CD4-positive, alpha-beta T cell treated with Interleukin-17A for 4 hours (primary cell): Measurements from ENCODE around the gene CCDC178.
"Not testable (repeated sequence)": the region's sequence is repeated elsewhere in the genome, so short reads cannot be mapped to it uniquely, and the experiment has no call there.

ENCODE experiments used
- DNase-seq: peaks from one replicate; pipeline ENCODE4 v3.0.0-alpha.2; 2020; ENCODE audit warnings: mixed read lengths

CCDC178 gene

DNA sequence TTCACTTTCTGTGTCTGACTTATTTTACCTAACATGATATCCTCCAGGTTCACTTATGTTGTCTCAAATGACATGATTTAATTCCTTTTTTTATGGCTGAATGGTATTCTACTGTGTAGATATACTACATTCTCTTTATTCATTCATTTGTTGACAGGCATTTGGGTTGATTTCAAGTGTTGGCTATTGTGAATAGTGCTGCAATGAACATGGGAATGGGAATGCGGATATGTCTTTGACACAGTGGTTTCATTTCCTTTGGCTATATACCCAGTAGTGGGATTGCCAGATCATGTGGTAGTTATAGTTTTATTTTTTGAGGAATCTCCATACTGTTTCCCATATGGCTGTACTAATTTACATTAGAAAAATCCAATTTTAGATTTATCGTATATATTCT, 472.3 kb downstream of the CCDC178 start:
- DNase-seq = no peak

DNA sequence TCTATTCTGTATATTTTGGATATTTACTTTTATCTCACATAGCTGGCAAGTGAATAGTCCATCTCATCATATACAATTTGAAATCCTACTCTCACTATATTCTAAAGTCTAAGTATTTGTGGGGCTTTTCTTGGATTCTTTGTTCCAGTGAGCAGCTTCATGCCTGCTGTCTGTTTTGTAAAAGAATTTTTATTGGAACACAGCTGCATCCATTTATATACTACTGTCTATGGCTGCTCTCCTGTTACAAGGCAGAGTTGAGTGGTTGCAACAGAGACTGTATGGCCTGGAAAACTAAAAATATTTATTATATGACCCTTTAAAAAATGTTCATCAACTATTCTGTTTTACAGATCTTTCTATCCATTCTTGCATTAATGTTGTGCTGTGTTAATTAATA, 474.4 kb downstream of the CCDC178 start:
- no peak for DNase-seq

DNA sequence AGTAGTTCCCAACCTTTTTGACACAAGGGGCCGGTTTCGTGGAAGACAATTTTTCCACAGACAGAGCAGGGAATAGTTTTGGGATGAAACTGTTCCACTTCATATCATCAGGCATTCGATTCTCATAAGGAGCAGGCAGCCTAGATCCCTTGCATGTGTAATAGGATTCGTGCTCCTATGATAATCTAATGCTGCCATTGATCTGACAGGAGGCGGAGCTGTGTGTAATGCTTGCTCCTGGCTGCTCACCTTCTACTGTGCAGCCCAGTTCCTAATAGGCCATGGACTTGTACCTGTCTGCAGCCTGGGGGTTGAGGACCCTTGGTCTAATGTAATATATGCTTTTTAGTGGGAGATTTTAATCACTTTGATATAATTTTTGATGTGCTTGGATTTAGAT, 479.0 kb downstream of the CCDC178 start:
- DNase-seq = no peak

DNA sequence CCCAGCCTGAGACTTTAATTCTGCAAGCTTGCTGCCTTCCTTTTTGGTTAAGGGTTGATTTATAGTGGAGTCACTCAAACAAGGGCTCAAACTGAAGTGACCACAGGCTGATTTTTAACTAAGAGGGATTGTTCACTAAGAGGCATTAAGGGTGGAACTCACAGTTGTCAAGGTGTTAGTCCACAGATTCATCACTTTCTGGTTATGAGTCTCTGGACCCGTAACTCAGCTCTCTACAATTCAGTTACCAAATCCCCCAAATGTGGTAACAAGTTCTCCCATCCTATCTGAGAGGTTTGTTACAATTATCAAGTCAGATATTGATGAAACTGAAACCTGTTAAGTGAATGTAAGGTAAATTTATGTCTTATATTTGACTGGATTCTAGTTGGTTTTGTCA, 481.8 kb downstream of the CCDC178 start:
- DNase-seq = no peak

DNA sequence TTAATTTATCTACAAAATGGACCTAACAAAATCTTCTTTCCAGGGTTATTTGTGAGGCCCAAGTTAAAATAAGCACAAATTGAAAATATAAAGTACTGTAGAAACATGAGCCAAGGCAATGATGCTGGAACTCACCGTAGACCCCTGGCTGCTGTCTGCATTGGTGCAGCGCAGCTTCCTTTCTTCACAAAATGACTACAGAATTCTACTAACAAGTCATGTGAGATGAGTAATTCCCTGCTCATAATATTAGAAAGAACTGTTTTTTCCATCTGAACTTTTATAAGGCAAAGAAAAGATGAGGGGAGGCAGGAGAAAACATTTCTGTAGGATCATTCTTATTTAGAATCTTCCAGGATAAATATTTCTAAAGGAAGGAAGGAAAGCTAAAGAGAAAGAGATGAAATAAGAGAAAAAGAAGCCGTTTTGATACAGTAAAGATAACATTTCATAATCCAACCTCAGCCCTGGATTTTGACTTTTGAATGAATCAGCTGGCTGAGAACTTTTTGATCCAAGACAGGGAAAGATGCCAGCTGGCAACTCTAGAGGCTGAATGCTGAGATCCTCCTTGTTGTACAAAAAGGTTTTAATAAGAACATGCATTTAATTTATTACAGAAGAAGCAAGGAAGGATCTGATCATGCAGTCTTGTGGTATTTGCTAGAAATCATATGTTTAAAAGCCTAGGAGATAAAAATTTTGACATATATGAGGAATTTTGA, 483.8 kb downstream of the CCDC178 start:
- DNase-seq = no peak

DNA sequence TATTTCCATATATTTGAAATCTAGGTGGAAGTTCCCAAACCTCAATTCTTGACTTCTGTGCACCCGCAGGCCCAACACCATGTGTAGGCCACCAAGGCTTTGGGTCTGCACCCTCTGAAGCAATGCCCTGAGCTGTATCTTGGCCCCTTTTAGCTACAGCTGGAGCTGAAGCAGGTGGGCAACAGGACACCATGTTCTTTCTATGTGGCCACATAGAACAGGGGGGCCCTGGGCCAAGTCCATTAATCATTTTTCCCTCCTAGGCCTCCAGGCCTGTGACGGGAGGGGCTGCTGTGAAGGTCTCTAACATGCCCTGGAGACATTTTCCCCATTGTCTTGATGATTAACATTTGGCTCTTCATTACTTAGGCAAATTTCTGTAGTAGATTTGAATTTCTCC, 488.2 kb downstream of the CCDC178 start:
- DNase-seq = not testable (repeated sequence)

DNA sequence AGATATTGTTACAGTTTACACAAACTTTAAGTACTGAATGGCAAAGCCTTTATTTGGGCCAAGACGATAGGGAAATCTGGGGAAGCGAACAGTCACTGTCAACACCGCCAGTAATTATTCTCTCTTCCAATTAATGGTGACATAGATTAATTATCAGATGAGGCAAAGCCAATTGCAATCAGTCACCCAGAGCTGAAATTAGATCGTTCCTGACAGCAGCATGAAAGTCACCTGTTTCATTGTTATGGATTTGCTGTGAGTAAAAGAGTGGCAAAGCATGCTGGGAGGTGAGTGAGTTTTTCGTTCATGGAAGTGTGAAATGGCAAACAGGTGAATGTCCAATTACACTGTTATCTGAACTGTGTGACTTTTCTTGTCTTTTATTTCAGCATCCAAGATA, 502.9 kb downstream of the CCDC178 start:
- DNase-seq = no peak

DNA sequence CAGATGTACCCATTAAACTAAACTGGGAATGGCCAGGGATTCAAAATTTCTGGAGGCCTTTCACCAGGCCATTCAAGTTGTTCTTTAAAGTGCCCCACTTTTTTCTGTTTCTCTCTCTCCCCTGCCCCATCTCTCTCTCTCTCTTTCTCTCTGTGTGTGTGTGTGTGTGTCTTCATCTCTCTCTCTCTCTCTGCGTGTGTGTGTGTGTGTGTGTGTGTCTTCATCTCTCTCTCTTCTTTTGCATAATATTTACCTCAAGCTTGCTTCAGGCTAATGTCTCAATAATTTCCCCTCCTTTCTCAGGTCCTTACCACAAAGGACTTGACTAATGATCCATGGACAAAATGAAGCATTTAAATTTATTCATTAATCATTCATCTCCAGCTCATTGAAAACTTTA, 503.5 kb downstream of the CCDC178 start:
- no peak for DNase-seq

DNA sequence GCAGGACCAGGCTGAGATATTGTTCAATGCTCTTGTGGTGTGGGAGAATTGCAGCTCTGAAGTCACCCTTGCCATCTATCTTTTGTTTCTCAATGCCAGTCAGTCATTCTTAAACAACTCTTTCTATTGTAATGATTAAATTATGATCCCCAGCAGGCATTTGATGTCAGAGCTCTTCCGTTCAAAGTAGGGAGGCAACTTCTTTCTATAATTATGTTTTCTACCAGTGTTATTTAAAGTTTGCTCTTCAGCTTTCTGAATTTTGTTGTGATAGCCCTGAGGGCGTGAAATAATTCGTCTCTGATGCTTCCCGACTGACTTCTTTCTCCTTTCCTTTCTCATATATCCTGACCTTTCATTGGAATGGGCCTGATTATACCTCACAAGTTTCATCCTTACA, 506.3 kb downstream of the CCDC178 start:
- DNase-seq = no peak

DNA sequence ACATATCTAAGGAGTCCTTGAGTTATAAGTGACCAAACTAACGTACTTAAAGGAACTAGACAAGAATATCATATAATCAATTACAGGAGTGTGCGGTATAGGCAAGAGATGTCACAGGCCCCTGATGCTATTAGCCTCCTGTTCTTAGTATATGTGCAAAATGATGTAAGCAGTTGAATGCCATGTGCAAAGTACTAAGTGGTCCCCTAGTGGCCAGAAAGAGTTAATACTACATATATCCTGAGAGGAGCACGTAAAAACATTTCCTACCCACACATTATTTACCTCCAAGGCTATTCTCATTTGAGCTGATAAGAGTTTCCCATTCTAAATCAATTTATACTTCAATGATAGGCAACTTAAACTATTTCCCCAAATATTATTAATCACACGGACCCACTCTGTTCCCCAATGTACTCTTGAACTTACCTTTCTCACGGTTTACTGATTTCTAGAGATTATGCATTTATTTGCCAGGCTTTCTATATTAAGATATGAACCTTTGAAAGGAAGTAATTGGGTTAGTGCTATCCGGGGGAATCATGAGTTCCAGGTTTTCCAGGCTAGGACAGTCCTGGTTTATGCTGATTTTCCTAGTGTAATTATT, 509.7 kb downstream of the CCDC178 start:
- DNase-seq = no peak

DNA sequence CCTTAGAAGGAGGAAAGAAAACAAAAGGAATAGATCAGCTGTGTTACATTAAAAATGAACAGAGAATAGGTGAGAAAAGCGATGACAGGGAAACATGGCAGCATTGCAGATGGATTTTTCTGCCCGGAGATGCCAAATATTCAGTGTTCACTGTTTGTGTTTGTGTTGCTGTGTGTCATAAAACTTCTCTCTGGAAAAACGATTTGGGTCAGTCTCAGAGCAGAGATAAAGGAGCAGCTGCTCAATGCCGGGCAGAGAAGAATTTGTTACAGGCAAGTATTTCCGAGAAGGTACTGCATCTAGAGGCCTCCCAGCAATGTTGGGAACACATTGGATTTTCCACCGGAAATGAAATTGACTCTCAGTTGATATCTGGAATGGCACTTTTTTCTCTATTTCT, 511.3 kb downstream of the CCDC178 start:
- no peak for DNase-seq

DNA sequence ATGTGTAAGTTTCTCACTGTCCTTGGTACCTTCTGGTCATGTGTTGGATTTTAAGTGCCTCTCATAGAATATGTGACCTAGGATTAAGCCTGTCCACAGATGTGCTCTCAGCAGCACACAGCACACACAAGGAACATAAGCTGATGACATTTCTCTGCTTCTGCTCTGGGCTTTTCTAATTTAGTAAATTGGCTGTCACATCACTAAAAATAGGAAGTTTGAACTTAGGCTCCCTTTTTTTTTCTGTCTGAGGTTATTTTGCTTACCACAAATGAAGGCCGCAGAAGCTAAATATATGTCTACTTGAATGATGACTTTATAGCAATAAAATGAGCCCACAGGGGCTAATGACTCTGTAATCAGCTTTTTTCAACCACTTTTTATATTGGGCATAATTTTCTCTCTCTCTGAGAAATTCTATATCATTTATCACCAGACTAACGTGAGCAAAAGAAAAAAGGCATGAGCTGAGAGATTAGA, 517.5 kb downstream of the CCDC178 start:
- DNase-seq = no peak

DNA sequence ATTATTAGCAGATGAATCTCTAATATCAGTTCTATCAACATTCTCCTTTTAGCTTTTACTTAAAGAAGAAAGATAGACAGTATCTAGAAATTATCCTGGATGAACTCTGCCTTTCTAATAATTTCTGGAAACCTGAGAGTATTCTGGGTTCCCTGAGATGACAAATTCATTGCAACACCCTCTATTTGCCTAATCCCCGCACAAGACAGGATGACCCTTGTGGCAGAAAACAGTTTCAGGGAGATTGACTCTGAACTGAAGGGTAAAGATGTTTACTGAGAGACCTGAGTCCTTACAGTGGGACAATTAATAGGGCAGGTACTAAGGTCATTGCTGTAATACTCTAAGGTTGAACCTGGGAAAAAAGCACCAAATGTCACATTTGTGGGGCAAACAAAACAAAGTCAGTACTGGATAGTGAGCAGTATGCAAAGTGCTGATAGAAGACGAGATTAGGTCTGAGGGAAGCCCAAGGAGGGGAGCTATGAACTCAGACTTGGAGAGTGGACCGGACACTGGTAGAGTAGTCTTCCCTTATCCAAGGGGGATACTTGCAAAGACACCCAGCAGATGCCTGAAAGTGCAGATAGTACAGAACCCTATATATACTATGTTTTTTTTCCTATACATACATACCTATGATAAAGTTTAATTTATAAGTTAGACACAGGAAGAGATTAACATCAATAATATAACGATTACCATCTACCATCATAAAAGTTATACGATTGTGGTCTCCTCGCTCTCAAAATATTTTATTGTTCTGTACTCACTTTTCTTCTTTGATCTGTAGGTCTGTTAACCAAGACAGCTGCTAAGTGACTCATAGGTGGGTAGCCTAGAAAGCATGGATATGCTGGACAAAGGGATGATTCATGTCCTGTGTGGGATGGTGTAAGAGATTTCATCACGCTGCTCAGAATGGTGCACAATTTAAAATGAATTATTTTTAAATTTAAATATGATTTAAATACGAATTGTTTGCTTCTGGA, 519.4 kb downstream of the CCDC178 start:
- no peak for DNase-seq

DNA sequence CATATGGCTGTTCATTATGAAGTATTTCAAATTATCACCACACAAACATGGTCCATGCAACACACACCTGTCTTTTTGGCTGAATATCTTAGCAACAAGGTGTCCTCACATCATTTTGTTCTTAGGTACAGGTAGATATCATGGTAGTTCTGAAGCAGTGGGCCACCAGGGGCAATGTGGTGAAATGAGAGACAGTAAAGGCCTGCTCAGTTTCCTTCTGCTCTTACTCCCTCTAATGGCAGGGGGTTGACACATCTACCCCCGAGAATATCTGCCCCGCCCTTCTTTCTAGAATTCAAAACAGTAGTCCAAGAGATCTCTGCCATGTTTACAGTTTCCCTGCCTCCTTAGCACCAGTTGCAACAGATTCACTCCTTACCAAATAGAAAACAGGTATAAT, 520.7 kb downstream of the CCDC178 start:
- no peak for DNase-seq

DNA sequence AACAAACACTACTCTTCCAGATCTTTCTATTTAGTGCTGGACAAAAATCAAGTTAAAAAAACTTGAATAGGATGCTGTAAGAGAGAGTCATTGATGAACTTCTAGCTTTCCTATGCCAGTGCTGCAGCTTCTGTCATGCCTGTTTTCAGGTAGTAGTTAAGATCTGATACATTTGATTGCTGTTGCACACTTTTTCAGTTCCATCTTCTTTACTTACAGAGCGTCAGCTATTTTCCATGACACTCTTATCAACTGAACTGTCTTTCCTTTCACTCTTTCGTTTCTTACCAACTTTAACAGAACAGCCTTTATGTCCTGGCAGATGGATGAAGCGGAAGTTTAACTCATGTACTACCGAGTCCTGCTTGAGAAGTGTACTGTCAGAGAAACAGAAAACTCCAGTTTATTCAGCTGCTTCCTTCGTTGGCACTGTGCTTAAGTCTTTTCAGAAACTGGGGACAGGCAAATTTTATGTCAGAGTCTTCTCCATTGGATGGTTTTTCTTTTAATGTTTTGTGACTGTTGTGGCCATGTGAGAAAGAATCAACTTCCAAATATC, 521.8 kb downstream of the CCDC178 start:
- no peak for DNase-seq

DNA sequence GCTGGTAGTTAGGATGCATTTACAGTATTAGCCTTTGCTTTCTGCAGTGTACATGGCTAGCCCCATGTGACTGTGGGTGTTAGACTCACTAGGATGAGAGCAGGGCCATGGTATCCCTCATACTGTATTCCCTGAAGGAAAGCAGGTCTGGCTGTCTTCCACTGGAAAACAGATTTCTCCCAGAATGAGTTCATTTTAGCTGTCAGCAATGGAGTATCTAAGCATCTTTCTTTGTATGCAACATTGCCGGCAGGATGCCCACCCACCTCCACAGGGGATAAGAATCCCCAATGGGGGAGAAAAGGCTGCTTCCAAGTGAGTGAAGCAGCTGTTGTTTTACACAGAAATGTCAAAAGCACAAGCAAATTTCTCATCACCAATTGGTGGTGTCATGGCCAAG, 525.0 kb downstream of the CCDC178 start:
- no peak for DNase-seq

DNA sequence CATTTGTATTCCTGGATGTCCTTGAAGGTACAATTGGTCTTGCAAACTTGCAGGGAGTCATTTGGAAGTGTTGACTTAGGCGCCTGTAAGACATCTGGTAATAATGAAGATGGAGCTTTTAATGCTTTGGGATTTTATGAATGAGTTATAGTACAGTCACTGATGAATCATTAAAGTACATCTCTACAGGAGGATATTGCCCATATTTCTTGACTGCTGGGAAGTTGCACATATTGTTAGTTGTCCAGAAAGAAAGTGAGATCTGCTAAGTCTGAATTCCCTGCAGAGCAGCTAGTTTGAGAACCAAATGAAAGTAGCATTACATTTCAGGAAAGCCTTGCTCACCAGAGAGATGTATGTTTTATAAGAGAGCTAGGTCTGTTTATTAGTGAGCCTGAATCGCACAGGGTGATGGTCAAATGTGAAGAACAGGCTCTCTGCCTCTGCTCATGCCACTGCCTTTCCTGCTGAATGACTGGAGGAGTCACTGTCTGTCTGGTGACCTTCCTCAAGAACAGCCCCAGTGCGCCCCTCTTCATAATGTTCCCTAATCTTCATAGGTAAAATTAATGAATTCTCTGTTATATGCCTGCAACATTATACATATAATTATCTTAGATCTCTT, 528.7 kb downstream of the CCDC178 start:
- DNase-seq = no peak

DNA sequence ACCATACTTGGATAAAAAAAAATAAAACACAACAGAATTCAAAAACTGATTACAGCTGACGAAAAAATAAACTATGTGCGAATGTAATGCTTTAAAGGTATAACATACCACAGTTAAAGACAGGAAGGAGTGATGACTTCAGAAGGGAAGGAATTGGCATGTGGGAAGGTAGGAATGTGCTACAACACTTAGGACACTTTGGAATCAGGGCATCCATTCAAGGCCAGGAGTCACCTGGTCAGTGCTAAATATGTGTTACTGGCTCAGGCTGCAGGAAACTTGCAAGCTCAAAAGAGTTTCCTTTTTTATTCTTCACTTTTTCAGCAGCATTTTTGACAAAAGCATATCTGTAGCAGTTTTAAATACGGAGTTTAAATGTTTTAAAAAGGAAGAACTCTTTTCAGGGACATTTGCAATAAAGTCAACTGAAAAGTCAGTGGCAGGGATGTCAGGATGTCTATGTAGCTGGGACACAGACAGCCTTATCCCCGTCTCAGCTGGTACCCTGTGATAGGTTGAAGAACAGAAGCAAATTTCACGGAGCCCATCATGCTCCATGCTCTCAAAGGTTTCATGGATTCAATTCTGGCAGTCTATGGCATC, 529.7 kb downstream of the CCDC178 start:
- no peak for DNase-seq

DNA sequence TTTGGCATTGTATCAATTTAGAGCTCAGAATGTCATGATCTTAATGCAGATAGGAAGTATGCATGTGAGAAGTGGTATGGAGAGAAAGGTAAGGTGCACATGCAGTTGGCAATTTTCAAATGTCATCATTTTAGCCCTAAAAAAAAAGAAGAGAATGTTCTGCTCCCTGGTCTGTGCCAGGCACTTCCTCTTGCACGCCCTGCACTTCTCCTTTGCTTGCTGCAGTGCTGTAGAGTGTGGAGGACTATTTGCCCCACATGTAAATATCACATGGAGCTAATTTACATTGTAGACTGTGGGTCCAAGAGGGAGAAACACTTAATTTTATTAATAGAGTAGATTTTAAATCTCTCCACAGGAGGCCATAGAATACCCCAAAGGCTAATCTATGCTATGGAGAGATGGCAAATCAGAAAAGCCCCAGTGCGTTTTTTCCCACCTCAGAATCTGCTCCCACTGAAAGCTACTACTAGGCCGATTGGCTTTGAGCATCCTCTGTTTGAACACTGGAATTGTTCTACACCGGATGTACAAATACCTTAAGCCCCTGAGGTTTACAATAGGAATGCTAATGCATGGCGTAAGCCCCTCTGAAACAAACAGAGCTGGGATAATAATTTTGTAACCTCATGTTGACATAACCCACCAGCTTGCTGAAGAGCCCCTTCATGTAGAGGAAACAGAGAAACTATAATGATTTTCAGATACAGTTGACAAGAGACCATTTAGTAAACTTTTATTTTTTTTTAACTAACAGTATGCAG, 530.5 kb downstream of the CCDC178 start:
- no peak for DNase-seq

DNA sequence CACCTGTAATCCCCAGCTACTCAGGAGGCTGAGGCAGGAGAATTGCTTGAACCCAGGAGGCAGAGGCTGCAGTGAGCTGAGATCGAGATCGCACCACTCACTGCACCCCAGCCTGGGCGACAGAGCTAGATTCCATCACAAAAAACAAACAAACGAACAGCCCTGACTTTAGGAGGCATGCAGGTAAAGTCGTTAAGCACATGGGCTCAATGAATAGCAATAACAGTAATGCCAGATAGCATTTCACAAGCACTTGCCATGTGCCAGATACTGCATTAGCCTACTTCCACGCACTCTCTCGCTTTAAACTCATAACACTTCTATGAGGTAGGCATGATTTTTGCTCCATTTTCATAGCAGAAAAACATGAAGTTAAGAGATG, 532.1 kb downstream of the CCDC178 start:
- no peak for DNase-seq

DNA sequence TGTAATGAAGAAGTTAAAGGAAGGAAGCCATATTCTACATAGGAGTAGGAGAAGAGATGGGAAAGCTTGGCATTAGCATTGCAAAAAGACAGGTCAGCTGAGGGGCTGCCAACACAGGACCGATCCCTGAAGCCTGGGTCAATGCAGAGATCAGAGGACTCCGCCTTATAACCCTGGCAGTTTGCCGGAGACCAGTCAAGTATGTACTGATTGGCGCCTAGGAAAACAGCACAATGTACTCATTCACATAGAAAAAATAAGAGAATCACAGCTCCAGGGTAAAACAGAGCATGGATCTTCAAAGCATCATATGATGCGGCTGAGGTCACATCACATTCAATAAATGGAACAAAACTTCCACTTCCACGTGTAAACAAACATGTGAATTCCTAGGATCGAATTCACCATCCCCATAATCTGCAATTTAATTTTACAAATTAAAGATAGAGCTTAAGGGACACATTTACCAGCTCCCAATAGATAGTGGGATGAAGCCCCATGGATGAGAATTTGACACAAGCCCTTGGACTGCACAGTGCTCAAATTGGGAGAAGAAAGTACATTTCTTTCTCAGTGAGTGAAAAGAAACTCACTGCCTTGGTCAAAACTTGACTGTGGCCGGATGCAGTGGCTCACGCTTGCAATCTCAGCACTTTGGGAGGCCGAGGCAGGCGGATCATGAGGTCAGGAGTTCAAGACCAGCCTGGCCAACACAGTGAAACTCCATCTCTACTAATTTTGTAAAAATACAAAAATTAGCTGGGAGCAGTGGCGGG, 532.7 kb downstream of the CCDC178 start:
- no peak for DNase-seq
